HepG2 (cell line): ENCODE data around the gene PPAN. TPM values are rescaled to one million over a fixed set of nuclear protein-coding genes. Genes with fewer than 3 reads are reported as not detected.

Experiments
- ATAC-seq: fragments of 200-7000 bp; cut with Tn5 transposase; 3 replicates; pipeline ENCODE4 v1.9.1; 2020; ENCODE audit warnings: mild to moderate bottlenecking, moderate library complexity
- BruUV-seq: library from RNA; stranded (reverse); fragments of 400-500 nt; replicated peaks from 2 replicates; lab custom pipeline; 2021; lab: Mats Ljungman, UMichigan
- CTCF ChIA-PET: fragments of 300-600 bp; formaldehyde crosslinking; extraction: SDS; loops from one replicate; lab custom pipeline; 2021; ENCODE audit warnings: low total read pairs, inconsistent platforms, low intra/inter-chr PET ratio; lab: Yijun Ruan, JAX
- POLR2A ChIA-PET: fragments of 350-600 bp; sonication (Branson Sonifier 250); formaldehyde crosslinking; loops from one replicate; lab custom pipeline; 2020; ENCODE audit warnings: antibody characterized with exemption, inconsistent platforms; lab: Yijun Ruan, JAX
- DNase-seq: peaks from one replicate; pipeline ENCODE4 v3.0.0-alpha.2; 2015; ENCODE audit warnings: low spot score
- FAIRE-seq: peaks from 3 replicates; lab custom pipeline; 2011; peaks lifted over from hg19 to GRCh38; lab: Jason Lieb, UNC
- H2AFZ ChIP-seq: one replicate; pipeline ENCODE4 v1.6.1; 2011; ENCODE audit warnings: low read length, inconsistent platforms
- H3K27ac ChIP-seq: fragments of 300-600 bp; 3 replicates; pipeline ENCODE4 v1.8.0; 2011; ENCODE audit warnings: mixed run types, mild to moderate bottlenecking, mixed read lengths, low read length, inconsistent platforms; ENCODE audit not compliant: insufficient read depth; ENCODE audit errors: extremely low read length
- H3K27me3 ChIP-seq, 2 experiments: fragments of 200-600 bp in 1 of 2; 2 replicates in 1 of 2; 3 replicates in 1 of 2; pipeline versions ENCODE4 v1.6.0 to v1.8.0; 2011; ENCODE audit warnings: low read length in 2 of 2, mild to moderate bottlenecking in 2 of 2, moderate library complexity in 2 of 2, inconsistent platforms in 1 of 2; ENCODE audit not compliant: insufficient read depth in 2 of 2, control insufficient read depth in 1 of 2
- H3K36me3 ChIP-seq, 2 experiments: fragments of 200-600 bp in 1 of 2; replicated peaks in 1 of 2; 2 replicates in 1 of 2; 3 replicates in 1 of 2; pipeline versions ENCODE4 v1.5.1 to v1.8.0; 2011; ENCODE audit warnings: low read length in 2 of 2, inconsistent platforms in 1 of 2; ENCODE audit not compliant: insufficient read depth in 2 of 2, control insufficient read depth in 1 of 2
- H3K4me1 ChIP-seq: 2 replicates; pipeline ENCODE4 v1.5.1; 2012; ENCODE audit warnings: low read length, inconsistent platforms; ENCODE audit not compliant: insufficient read depth
- H3K4me2 ChIP-seq: 2 replicates; pipeline ENCODE4 v1.6.0; 2011; ENCODE audit warnings: low read depth, low read length, inconsistent platforms
- H3K4me3 ChIP-seq, 3 experiments: fragments of 200-600 bp in 1 of 3; sonication (generic), shearing (Covaris generic) in 1 of 3; replicated peaks in 1 of 3; 2 replicates each; pipeline ENCODE4 v1.5.1; 2011 to 2016; ENCODE audit warnings: low read length in 3 of 3, inconsistent platforms in 2 of 3, low read depth in 2 of 3, mild to moderate bottlenecking in 2 of 3, control low read depth in 1 of 3, mixed read lengths in 1 of 3; ENCODE audit not compliant: insufficient read depth in 1 of 3
- H3K79me2 ChIP-seq: one replicate; pipeline ENCODE4 v1.6.1; 2011; ENCODE audit warnings: low read length, inconsistent platforms; ENCODE audit not compliant: insufficient read depth
- H3K9ac ChIP-seq: 2 replicates; pipeline ENCODE4 v1.6.0; 2011; ENCODE audit warnings: mild to moderate bottlenecking, low read depth, low read length, inconsistent platforms; ENCODE audit not compliant: insufficient read depth
- H3K9me3 ChIP-seq: 2 replicates; pipeline ENCODE4 v1.5.1; 2012; ENCODE audit warnings: mild to moderate bottlenecking, low read length
- H4K20me1 ChIP-seq: 2 replicates; pipeline ENCODE4 v1.6.0; 2011; ENCODE audit warnings: inconsistent platforms, mild to moderate bottlenecking, low read length, moderate library complexity; ENCODE audit not compliant: insufficient read depth
- IRF2 ChIP-seq: IDR thresholded peaks from 2 replicates; pipeline ENCODE4 v1.6.1; 2018; ENCODE audit warnings: missing genetic modification reagents, missing compliant biosample characterization
- KDM2A ChIP-seq: sonication (generic); formaldehyde crosslinking; IDR thresholded peaks from 2 replicates; pipeline ENCODE4 v1.4.0; 2020; ENCODE audit warnings: low read depth, missing genetic modification reagents, borderline replicate concordance
- MXI1 ChIP-seq: IDR thresholded peaks from 3 replicates; pipeline ENCODE4 v1.6.1; 2012; ENCODE audit warnings: low read depth, low read length, inconsistent platforms, borderline replicate concordance
- PATZ1 ChIP-seq: sonication (generic); formaldehyde crosslinking; IDR thresholded peaks from 2 replicates; pipeline ENCODE4 v1.4.0; 2020; ENCODE audit warnings: missing genetic modification reagents
- PTBP1 ChIP-seq: fragments of 200-400 bp; formaldehyde crosslinking; IDR thresholded peaks from 2 replicates; pipeline ENCODE4 v1.6.1; 2018; ENCODE audit warnings: low read length, low read depth; ENCODE audit not compliant: poor library complexity, severe bottlenecking
- ZBTB14 ChIP-seq: sonication (generic); formaldehyde crosslinking; IDR thresholded peaks from 2 replicates; pipeline ENCODE4 v1.4.0; 2020; ENCODE audit warnings: missing genetic modification reagents
- ZNF318 ChIP-seq: sonication (generic); formaldehyde crosslinking; IDR thresholded peaks from 2 replicates; pipeline ENCODE4 v1.4.0; 2020; ENCODE audit warnings: mild to moderate bottlenecking, missing genetic modification reagents
- ZNF331 ChIP-seq: sonication (generic); formaldehyde crosslinking; IDR thresholded peaks from 2 replicates; pipeline ENCODE4 v1.4.0; 2020; ENCODE audit warnings: missing genetic modification reagents
- WGBS: methylation state at CpG from one replicate; pipeline ENCODE4 v1.1.6; 2017; ENCODE audit warnings: low lambda C conversion rate; 5-methylcytosine and 5-hydroxymethylcytosine counted together
- in situ Hi-C: cut with HindIII; loops from 2 replicates; pipeline ENCODE4 v1.10.0; 2017; ENCODE audit warnings: low pct_unique_long_range_greater_than_20kb; ENCODE audit not compliant: extremely low pct_ligation_motif_present
- intact Hi-C: fragments of 100-400 bp; cut with micrococcal nuclease; formaldehyde crosslinking; loops from one replicate; pipeline ENCODE4 v1.10.0; 2022; ENCODE audit not compliant: unreplicated experiment
- polyA plus RNA-seq, 8 experiments: library from polyadenylated mRNA; depleted of rRNA in 3 of 8; stranded (reverse) in 7 of 8; unstranded in 1 of 8; fragments of >200 nt; fragmentation: Illumina TruSeq in 4 of 8; extraction: Trizol in 4 of 8; gene quantifications; 2 replicates each; pipeline versions ENCODE4 v1.2.1 to v1.2.3, GENCODE V29; 2011 to 2016; ENCODE audit warnings: low read depth in 4 of 8, missing spikeins in 1 of 8, mixed read lengths in 1 of 8; ENCODE audit not compliant: insufficient read depth in 1 of 8
- total RNA-seq, 5 experiments: library from RNA; depleted of rRNA; stranded (reverse); fragments of >200 nt; fragmentation: Illumina TruSeq; extraction: Trizol; gene quantifications; 2 replicates each; pipeline ENCODE4 v1.2.3, GENCODE V29; 2016; ENCODE audit warnings: low read depth in 1 of 5
- TF ChIP-seq, protein P1 (sequence below): sonication (generic); formaldehyde crosslinking; IDR thresholded peaks from 2 replicates; pipeline ENCODE4 v1.4.0; 2020; ENCODE audit warnings: missing genetic modification reagents, borderline replicate concordance

Gene PPAN
- total and polyA plus RNA-seq, 2 of the 13 experiments (the other 11 are each of a cell fraction or from before 2014, with no cell fraction given): 36.2 to 41.9 TPM

DNA sequence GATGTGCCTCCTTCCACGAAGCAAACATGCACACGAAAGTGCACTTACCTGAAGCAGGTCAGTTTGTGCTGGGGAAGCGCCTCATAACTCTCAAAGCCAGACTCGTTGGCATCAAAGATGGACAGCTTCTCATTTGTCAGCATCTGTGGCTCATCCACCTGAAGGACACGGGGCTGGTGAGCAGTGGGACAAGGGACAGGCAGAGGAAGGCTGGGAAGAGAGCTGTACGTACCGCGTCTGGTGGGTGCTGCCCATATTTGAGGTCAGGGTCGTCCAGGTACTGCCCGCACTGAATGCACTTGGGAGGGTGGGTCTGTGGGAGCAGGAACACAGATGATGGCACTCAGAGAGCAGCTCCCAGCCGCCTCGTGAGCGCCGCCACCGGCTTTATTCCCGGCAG, 53.4 kb downstream of the PPAN start:
- ChIA-PET POLR2A (no interaction called here), CTCF (no interaction called here)
- Histone ChIP-seq H3K4me3 (no peak overlapping the region), H3K4me1 (no peaks in the 10 kb centered on the region), H3K9me3 (no peaks in the 10 kb centered on the region), H2AFZ (no peak overlapping the region), H3K4me2 (no peak overlapping the region), H3K27ac (no peak overlapping the region), H3K79me2 (no peaks in the 10 kb centered on the region), H4K20me1 (no peaks in the 10 kb centered on the region), H3K36me3 (peaks cover 40 to 85% of the 10 kb centered on the region in 2 experiments), H3K9ac (no peak overlapping the region), H3K27me3 (no peaks in the 10 kb centered on the region)
- intact Hi-C loops: no loop called here
- WGBS: 99% methylated on average over 11 of the region's 16 CpGs
- no TSS peak for BruUV-seq
- in situ Hi-C loops: no loop called here
- FAIRE-seq: no peak
- DNase-seq: no peak
- ATAC-seq: no peak
- TF ChIP-seq KDM2A (CRISPR knock-in tag) (no peak), PTBP1 (no peak), PATZ1 (CRISPR knock-in tag) (no peak), ZBTB14 (CRISPR knock-in tag) (no peak), ZNF331 (no peak), IRF2 (CRISPR knock-in tag) (no peak), MXI1 (no peak), ZNF318 (CRISPR knock-in tag) (no peak)
- TF ChIP-seq, protein P1, sequence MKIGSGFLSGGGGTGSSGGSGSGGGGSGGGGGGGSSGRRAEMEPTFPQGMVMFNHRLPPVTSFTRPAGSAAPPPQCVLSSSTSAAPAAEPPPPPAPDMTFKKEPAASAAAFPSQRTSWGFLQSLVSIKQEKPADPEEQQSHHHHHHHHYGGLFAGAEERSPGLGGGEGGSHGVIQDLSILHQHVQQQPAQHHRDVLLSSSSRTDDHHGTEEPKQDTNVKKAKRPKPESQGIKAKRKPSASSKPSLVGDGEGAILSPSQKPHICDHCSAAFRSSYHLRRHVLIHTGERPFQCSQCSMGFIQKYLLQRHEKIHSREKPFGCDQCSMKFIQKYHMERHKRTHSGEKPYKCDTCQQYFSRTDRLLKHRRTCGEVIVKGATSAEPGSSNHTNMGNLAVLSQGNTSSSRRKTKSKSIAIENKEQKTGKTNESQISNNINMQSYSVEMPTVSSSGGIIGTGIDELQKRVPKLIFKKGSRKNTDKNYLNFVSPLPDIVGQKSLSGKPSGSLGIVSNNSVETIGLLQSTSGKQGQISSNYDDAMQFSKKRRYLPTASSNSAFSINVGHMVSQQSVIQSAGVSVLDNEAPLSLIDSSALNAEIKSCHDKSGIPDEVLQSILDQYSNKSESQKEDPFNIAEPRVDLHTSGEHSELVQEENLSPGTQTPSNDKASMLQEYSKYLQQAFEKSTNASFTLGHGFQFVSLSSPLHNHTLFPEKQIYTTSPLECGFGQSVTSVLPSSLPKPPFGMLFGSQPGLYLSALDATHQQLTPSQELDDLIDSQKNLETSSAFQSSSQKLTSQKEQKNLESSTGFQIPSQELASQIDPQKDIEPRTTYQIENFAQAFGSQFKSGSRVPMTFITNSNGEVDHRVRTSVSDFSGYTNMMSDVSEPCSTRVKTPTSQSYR (CRISPR knock-in tag): no peak
